Ovary (tissue), 3 donors: ENCODE data around the gene LRRC8C.

Experiments used
- EP300 ChIP-seq: sonication (generic); formaldehyde crosslinking; IDR thresholded peaks from one replicate; pipeline ENCODE4 v1.6.1; 2017; ENCODE audit warnings: antibody characterized with exemption
- POLR2A ChIP-seq: fragments of 450-650 bp; IDR thresholded peaks from one replicate; pipeline ENCODE4 v1.6.1; 2017; ENCODE audit warnings: antibody characterized with exemption, mild to moderate bottlenecking, moderate library complexity
- TF ChIP-seq, protein P1 (sequence below), 3 donors: fragments of 450-650 bp in 2 of 3; fragments of 200-600 bp in 1 of 3; IDR thresholded peaks; one replicate each; pipeline versions ENCODE4 v1.5.1 to v1.8.0; 2016 to 2022; ENCODE audit warnings: antibody characterized with exemption in 3 of 3, mild to moderate bottlenecking in 1 of 3
- donor health status: DM: no; HTN: no; CAD: no.

DNA sequence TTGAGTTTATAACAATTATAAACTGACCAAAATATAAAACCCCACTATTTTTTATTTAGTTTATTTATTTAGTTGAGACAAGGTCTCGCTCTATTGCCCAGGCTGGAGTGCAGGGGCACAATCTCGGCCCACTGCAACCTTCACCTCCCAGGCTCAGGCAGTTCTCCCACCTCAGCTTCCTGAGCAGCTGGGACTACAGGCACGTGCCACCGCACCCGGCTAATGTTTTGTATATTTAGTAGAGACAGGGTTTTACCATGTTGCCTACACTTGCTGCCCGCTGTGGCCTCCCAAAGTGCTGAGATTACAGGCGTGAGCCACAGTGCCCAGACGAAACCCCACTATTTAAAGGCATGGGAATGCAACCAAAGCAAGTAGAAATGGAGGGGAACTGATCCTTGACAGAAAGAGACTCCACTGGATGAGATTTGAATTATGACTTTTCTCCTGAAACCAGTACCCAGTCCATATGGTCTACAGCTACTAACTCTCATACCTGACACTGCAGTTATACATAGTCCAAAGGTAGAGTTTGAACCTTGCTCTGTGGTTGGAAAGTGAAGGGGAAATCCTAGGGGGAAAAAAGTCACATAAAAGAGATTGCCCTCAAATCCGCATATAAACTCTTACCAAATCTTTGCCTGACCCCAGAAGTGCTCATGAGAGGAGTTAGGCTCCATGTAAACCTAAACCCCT lies 11.3 kb downstream of the LRRC8C start:
- no peak for TF ChIP-seq POLR2A
- TF ChIP-seq, protein P1, sequence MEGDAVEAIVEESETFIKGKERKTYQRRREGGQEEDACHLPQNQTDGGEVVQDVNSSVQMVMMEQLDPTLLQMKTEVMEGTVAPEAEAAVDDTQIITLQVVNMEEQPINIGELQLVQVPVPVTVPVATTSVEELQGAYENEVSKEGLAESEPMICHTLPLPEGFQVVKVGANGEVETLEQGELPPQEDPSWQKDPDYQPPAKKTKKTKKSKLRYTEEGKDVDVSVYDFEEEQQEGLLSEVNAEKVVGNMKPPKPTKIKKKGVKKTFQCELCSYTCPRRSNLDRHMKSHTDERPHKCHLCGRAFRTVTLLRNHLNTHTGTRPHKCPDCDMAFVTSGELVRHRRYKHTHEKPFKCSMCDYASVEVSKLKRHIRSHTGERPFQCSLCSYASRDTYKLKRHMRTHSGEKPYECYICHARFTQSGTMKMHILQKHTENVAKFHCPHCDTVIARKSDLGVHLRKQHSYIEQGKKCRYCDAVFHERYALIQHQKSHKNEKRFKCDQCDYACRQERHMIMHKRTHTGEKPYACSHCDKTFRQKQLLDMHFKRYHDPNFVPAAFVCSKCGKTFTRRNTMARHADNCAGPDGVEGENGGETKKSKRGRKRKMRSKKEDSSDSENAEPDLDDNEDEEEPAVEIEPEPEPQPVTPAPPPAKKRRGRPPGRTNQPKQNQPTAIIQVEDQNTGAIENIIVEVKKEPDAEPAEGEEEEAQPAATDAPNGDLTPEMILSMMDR (IDR thresholded peaks at IDR 0.05): no peak
- TF ChIP-seq EP300: no peak
